D721Med (cell line): Measurements from ENCODE around the gene USF1.
"Not testable (repeated sequence)": the region's sequence is repeated elsewhere in the genome, so short reads cannot be mapped to it uniquely, and the experiment has no call there.

ENCODE experiments used
- DNase-seq: peaks from one replicate; pipeline ENCODE4 v3.0.0; 2011; ENCODE audit warnings: low spot score; ENCODE audit not compliant: insufficient read length
- FAIRE-seq: peaks from 2 replicates; lab custom pipeline; 2011; peaks lifted over from hg19 to GRCh38; lab: Jason Lieb, UNC
- CTCF ChIP-seq: IDR thresholded peaks from 2 replicates; pipeline ENCODE4 v1.5.1; 2012; ENCODE audit warnings: mild to moderate bottlenecking, control low read depth; ENCODE audit not compliant: insufficient read depth; ENCODE audit errors: missing control alignments

USF1 gene

GRCh38 chr1:161038523-161039153 is 7.1 kb downstream of the USF1 start, which contains the start of gene TSTD1:
Gene TSTD1 (minus strand): TSS chr1:161038964. CDS start chr1:161038889, 75 bp downstream.
- DNase-seq (no peak), FAIRE-seq (no peak)
- no peak for TF ChIP-seq CTCF

- no peak for FAIRE-seq
- no peak for TF ChIP-seq CTCF
- DNase-seq = no peak
These were observed 7.9 kb downstream of the USF1 start for GRCh38 chr1:161037661-161038522.

GRCh38 chr1:161033751-161034150 is 12.0 kb downstream of the USF1 start:
- FAIRE-seq (no peak), DNase-seq (no peak)
- no peak for TF ChIP-seq CTCF

GRCh38 chr1:161032409-161032808 is 13.4 kb downstream of the USF1 start:
- no peak for TF ChIP-seq CTCF
- no peak for FAIRE-seq
- DNase-seq = no peak

GRCh38 chr1:161031874-161032273 is 13.9 kb downstream of the USF1 start:
- TF ChIP-seq CTCF = no peak
- DNase-seq (no peak), FAIRE-seq (no peak)

GRCh38 chr1:161029466-161029865 is 16.3 kb downstream of the USF1 start:
- not testable (repeated sequence) for FAIRE-seq

DNA sequence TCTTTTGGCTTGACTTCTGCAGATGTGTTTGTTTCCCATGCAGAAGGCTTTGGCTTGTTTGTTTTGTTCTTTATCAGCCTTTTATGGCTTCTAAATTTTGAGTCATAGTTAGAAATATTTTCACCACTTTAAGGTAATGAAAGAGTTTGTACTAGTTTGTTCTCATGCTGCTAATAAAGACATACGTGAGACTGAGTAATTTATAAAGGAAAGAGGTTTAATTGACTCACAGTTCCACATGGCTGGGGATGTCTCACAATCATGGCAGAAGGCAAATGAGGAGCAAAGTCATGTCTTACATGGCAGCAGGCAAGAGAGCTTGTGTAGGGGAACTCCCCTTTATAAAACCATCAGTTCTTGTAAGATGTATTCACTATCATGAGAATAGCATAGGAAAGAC is 18.8 kb downstream of the USF1 start:
- FAIRE-seq, DNase-seq: not testable (repeated sequence)

More at GRCh38 chr1:161029466-161029865, 16.3 kb downstream of the USF1 start:
- not testable (repeated sequence) for DNase-seq

- FAIRE-seq, DNase-seq: not testable (repeated sequence)
These were observed 23.3 kb downstream of the USF1 start for GRCh38 chr1:161022432-161022831.
